GM18868 (cell line): Measurements from ENCODE around the gene GYPC.

Experiments
- ATAC-seq: cut with Tn5 transposase; IDR thresholded peaks from one replicate; pipeline ENCODE4 v1.9.1; 2021; ENCODE audit warnings: mild to moderate bottlenecking, moderate library complexity; ENCODE audit not compliant: unreplicated experiment

The GYPC gene

GRCh38 chr2:126725580-126725979, 69.6 kb downstream of the GYPC start:
- no peak for ATAC-seq

GRCh38 chr2:126729896-126730295, 73.9 kb downstream of the GYPC start:
- no peak for ATAC-seq

DNA sequence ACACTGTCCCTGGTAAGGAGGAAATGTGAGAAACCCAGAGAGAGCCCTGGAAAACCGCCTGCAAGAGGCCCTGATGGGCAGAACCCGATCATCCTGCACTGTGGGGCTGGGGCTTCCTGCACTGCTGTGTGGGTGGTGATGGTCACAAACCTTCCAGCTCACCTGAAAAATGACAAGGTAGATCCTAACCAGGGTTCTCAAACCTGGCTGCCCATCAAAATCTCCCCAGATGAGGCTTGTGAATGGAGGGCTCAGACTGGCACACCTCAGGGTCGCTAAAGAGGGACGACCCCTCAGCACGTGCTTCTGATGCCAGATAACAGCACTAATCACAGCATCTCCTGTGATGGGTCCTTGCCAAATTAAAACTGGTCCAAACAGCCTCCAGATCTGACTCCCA, 74.7 kb downstream of the GYPC start:
- no peak for ATAC-seq

GRCh38 chr2:126731353-126731752, 75.4 kb downstream of the GYPC start:
- ATAC-seq, result no peak

DNA sequence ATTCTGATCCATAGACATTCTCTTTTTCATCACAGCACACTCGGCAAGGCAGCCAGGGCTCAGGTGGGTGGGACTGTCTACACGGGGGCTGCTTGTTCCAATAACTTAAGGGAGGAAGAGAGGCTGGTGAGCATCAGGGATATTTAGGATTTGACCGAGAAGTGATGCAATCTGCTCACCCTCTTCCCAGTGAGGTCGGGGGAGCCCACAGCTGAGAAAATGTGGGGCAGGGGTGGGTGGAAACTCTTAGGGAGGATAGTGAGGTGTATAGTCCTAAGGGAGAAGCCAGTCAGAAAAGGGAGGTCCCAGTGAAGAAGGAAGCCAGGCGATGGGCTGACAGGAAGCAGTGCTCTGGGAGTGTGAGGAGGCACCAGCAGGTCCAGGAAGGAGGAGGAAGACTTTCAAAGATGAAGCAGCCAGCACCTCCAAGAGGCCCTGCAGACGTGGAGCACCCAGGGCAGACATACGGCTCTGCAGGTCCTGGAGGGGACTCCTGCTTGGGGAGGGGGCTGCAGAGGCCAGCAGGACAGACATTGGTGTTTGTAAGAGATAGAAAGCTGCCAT, 76.8 kb downstream of the GYPC start:
- ATAC-seq, result no peak

DNA sequence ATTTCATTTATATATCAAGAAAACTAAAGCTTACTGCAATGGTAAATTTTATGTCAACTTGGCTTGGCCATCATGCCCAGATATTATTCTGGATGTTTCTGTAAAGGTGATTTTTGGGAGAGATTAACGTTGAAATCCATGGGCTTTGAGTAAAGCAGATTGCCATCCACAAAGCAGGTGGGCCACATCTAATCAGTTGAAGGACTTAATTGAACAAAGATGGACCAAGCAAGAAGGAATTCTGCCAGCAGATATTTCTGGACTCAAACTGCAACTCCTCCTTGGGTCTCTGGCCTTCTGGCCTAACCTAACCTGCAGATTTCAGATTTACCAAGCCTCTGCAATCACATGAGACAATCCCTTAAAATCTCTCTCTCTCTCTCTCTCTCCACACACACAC, 77.8 kb downstream of the GYPC start:
- ATAC-seq, result no peak

- no peak for ATAC-seq
Measured at GRCh38 chr2:126736133-126736874, 80.3 kb downstream of the GYPC start.

DNA sequence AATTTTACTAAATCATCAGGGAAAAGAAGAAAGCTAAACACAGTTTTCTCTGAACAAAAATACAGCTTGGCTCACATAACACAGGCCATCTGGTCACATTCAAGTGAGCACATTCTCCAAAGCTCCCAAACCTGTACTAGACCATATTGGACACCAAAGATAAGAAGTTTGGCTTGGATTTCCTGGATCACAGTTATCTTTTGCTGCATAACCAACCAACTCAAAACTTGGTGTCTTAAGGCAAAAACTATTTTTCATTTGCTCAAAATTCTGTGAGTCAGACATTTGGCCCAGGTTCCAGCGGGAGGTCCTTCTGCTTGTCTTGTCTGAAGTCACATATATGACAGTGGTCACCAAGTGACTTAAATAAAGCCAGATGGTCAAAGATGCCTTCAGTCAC, 83.2 kb downstream of the GYPC start:
- no peak for ATAC-seq

GRCh38 chr2:126744640-126745039, 88.7 kb downstream of the GYPC start:
- ATAC-seq, result no peak
